ENCODE measurements around the gene CT47A1. TPM values are rescaled to one million over a fixed set of nuclear protein-coding genes. Genes with fewer than 3 reads are reported as not detected.

Gene CT47A1
- total and polyA plus RNA-seq, 10 of the 15 experiments (the other 5 are each of a cell fraction or from before 2014, with no cell fraction given) = not detected

DNA sequence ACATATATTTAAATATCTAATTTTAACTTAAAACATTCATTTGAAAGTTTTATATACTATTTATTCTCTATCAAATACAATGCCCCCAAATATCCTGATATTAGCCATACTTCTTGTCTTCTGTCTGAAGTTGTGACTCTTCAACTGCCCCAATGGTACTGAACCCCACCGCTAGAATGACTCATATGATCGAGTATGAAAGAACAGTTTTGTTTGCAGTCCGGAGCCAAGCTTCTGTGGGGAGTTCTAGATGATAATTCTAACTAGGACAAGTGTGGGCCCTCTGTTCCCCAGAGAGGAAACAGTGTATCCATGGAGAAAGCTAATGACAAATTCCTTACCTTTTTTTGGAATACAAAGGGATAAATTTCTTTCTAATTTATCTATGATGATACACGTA is 24.7 kb upstream of the CT47A1 start:
- Histone ChIP-seq H3K9me3 (replicated peaks; ENCODE audit: control insufficient read depth, insufficient read depth, low read length) (no peaks in the 10 kb centered on the region; the same call in 2 of the 3 replicates), H3K4me3 (no peak overlapping the region), H3K79me2 (ENCODE audit: control insufficient read depth, insufficient read depth, low read length) (no peaks in the 10 kb centered on the region), H3K36me3 (ENCODE audit: control insufficient read depth in 2 of 2, insufficient read depth in 2 of 2, low read length in 1 of 2) (no peaks in the 10 kb centered on the region), H3K4me1 (ENCODE audit: control insufficient read depth, insufficient read depth, low read length) (no peaks in the 10 kb centered on the region), H4K20me1 (ENCODE audit: control insufficient read depth, insufficient read depth) (no peaks in the 10 kb centered on the region), H3K9ac (ENCODE audit: control insufficient read depth, insufficient read depth, low read length) (no peak overlapping the region), H3K4me2 (ENCODE audit: control insufficient read depth, insufficient read depth) (no peak overlapping the region), H3K27ac (ENCODE audit: control insufficient read depth, insufficient read depth) (no peak overlapping the region), H2AFZ (ENCODE audit: control insufficient read depth, low read depth, low read length) (no peak overlapping the region), H3K27me3 (replicated peaks in 1 of 2; ENCODE audit: control insufficient read depth in 2 of 2, insufficient read depth in 2 of 2, low read length in 1 of 2) (no peaks in the 10 kb centered on the region)
- RAD21 ChIA-PET (ENCODE audit: unreplicated experiment) = no interaction called here
- DNase-seq (ENCODE audit: low read depth, low spot score) (no peak), FAIRE-seq (no peak), ATAC-seq (no peak)
- SMC1A ChIA-PET (ENCODE audit: uncharacterized antibody, unreplicated experiment) = interaction anchor here (1.5 kb wide), 1 partner anchor 18 kb away, joined by 4 read pairs; no protein-coding TSS in a partner anchor
- TF ChIP-seq SMAD1 (IDR thresholded peaks at IDR 0.05; ENCODE audit: low read depth, partially characterized antibody) = no peak
- no peak for TF ChIP-seq HDGF (IDR thresholded peaks at IDR 0.05)
- in situ Hi-C loops (cut with MboI) = no loop called here
- CTCF ChIA-PET = no interaction called here
- 27% methylated on average over 4 of the region's 4 CpGs for WGBS (ENCODE audit: insufficient coverage, insufficient replicate concordance, low lambda C conversion rate, missing lambda C conversion rate)
- no TSS peak for BruUV-seq (replicated peaks)
- intact Hi-C loops (cut with micrococcal nuclease; ENCODE audit: unreplicated experiment) = no loop called here
- POLR2A ChIA-PET = no interaction called here

DNA sequence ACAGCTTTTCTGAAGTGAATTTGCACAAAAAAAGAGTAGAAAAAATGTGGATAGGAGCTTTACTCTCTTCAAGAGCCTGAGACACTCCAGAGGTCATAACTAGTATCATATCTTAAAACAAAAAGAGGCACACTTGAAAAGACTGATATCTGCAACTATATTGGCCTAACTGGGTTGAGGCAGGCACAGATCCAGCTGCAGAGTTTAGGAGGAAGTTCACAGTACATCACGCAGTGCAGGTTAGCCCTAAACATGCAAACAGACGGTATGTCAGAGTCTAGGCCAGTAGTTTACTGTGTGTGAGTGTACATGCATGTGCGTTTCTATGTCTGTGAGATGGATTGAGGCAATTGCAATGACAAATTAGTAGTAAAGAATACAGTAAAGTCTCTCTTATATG is 24.2 kb upstream of the CT47A1 start:
- Histone ChIP-seq H3K4me1 (ENCODE audit: control insufficient read depth, insufficient read depth, low read length) (no peaks in the 10 kb centered on the region), H3K4me2 (ENCODE audit: control insufficient read depth, insufficient read depth) (no peak overlapping the region), H3K4me3 (no peak overlapping the region), H3K9me3 (replicated peaks; ENCODE audit: control insufficient read depth, insufficient read depth, low read length) (no peaks in the 10 kb centered on the region; the same call in 2 of the 3 replicates), H3K27ac (ENCODE audit: control insufficient read depth, insufficient read depth) (no peak overlapping the region), H3K27me3 (replicated peaks in 1 of 2; ENCODE audit: control insufficient read depth in 2 of 2, insufficient read depth in 2 of 2, low read length in 1 of 2) (no peaks in the 10 kb centered on the region), H3K36me3 (ENCODE audit: control insufficient read depth in 2 of 2, insufficient read depth in 2 of 2, low read length in 1 of 2) (no peaks in the 10 kb centered on the region), H2AFZ (ENCODE audit: control insufficient read depth, low read depth, low read length) (no peak overlapping the region), H3K79me2 (ENCODE audit: control insufficient read depth, insufficient read depth, low read length) (no peaks in the 10 kb centered on the region), H3K9ac (ENCODE audit: control insufficient read depth, insufficient read depth, low read length) (no peak overlapping the region), H4K20me1 (ENCODE audit: control insufficient read depth, insufficient read depth) (no peaks in the 10 kb centered on the region)
- CTCF ChIA-PET = interaction anchor here (0.8 kb wide), 1 partner anchor 11 kb away, joined by 3 read pairs; no protein-coding TSS in a partner anchor
- 14% methylated on average over 3 of the region's 3 CpGs for WGBS (ENCODE audit: insufficient coverage, insufficient replicate concordance, low lambda C conversion rate, missing lambda C conversion rate)
- ATAC-seq (no peak), DNase-seq (ENCODE audit: low read depth, low spot score) (no peak), FAIRE-seq (no peak)
- intact Hi-C loops (cut with micrococcal nuclease; ENCODE audit: unreplicated experiment) = no loop called here
- SMC1A ChIA-PET (ENCODE audit: uncharacterized antibody, unreplicated experiment) = interaction anchor here (1.5 kb wide), 1 partner anchor 18 kb away, joined by 4 read pairs; no protein-coding TSS in a partner anchor
- BruUV-seq (replicated peaks) = no TSS peak
- TF ChIP-seq MTA3 (IDR thresholded peaks at IDR 0.05; ENCODE audit: borderline replicate concordance, low read length) (no peak), CHD4 (IDR thresholded peaks at IDR 0.05) (no peak), RAD21 (IDR thresholded peaks at IDR 0.05; ENCODE audit: insufficient read depth, low read depth, low read length) (no peak), E2F8 (IDR thresholded peaks at IDR 0.05; ENCODE audit: low read depth, partially characterized antibody) (no peak), MYB (IDR thresholded peaks at IDR 0.05; ENCODE audit: borderline replicate concordance, low read depth, low read length) (no peak), IKZF1 (conservative IDR thresholded peaks at IDR 0.05) (no peak)
- TF ChIP-seq, protein P1, sequence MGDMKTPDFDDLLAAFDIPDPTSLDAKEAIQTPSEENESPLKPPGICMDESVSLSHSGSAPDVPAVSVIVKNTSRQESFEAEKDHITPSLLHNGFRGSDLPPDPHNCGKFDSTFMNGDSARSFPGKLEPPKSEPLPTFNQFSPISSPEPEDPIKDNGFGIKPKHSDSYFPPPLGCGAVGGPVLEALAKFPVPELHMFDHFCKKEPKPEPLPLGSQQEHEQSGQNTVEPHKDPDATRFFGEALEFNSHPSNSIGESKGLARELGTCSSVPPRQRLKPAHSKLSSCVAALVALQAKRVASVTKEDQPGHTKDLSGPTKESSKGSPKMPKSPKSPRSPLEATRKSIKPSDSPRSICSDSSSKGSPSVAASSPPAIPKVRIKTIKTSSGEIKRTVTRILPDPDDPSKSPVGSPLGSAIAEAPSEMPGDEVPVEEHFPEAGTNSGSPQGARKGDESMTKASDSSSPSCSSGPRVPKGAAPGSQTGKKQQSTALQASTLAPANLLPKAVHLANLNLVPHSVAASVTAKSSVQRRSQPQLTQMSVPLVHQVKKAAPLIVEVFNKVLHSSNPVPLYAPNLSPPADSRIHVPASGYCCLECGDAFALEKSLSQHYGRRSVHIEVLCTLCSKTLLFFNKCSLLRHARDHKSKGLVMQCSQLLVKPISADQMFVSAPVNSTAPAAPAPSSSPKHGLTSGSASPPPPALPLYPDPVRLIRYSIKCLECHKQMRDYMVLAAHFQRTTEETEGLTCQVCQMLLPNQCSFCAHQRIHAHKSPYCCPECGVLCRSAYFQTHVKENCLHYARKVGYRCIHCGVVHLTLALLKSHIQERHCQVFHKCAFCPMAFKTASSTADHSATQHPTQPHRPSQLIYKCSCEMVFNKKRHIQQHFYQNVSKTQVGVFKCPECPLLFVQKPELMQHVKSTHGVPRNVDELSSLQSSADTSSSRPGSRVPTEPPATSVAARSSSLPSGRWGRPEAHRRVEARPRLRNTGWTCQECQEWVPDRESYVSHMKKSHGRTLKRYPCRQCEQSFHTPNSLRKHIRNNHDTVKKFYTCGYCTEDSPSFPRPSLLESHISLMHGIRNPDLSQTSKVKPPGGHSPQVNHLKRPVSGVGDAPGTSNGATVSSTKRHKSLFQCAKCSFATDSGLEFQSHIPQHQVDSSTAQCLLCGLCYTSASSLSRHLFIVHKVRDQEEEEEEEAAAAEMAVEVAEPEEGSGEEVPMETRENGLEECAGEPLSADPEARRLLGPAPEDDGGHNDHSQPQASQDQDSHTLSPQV (IDR thresholded peaks at IDR 0.05) = no peak
- TF ChIP-seq, protein P2, sequence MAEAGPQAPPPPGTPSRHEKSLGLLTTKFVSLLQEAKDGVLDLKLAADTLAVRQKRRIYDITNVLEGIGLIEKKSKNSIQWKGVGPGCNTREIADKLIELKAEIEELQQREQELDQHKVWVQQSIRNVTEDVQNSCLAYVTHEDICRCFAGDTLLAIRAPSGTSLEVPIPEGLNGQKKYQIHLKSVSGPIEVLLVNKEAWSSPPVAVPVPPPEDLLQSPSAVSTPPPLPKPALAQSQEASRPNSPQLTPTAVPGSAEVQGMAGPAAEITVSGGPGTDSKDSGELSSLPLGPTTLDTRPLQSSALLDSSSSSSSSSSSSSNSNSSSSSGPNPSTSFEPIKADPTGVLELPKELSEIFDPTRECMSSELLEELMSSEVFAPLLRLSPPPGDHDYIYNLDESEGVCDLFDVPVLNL (IDR thresholded peaks at IDR 0.05; ENCODE audit: low read depth, low read length) = no peak
- POLR2A ChIA-PET = interaction anchor here (0.6 kb wide), 1 partner anchor 411 kb away, joined by 4 read pairs; no protein-coding TSS in a partner anchor
- in situ Hi-C loops (cut with MboI) = no loop called here
- RAD21 ChIA-PET (ENCODE audit: unreplicated experiment) = no interaction called here

Data from GM12878 (cell line).